ENCODE data around the gene ARPC5.

DNA sequence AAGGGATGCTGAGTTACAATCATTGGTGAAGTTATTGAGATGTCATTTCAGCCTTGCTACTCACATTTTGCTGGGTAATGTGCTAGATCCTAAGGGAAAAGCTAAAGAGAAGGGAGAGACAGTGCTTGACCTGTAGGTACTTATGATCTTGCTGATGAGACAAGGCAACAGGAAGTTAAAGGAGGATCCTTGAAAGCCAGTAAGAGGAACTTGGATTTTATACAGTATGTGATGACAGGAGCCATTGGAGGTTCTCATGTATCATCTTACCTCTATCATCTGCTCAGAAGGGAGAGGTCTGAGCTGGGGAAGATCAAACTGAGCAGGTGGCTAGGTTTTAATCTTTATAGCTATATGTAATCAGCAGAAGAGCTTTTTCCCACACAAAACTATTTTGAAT lies 11.2 kb upstream of the ARPC5 start:
- TF ChIP-seq CTCF (conservative IDR thresholded peaks at IDR 0.05; ENCODE audit: low read length) (no peak), EZH2phosphoT487 (IDR thresholded peaks at IDR 0.05; ENCODE audit: borderline replicate concordance) (no peak)
